Measurements from ENCODE around the gene C14orf132. TPM values are rescaled to one million over a fixed set of nuclear protein-coding genes. Genes with fewer than 3 reads are reported as not detected.

The C14orf132 gene
- total RNA-seq, 1 donor from 2014 or later, result 44.8 TPM

DNA sequence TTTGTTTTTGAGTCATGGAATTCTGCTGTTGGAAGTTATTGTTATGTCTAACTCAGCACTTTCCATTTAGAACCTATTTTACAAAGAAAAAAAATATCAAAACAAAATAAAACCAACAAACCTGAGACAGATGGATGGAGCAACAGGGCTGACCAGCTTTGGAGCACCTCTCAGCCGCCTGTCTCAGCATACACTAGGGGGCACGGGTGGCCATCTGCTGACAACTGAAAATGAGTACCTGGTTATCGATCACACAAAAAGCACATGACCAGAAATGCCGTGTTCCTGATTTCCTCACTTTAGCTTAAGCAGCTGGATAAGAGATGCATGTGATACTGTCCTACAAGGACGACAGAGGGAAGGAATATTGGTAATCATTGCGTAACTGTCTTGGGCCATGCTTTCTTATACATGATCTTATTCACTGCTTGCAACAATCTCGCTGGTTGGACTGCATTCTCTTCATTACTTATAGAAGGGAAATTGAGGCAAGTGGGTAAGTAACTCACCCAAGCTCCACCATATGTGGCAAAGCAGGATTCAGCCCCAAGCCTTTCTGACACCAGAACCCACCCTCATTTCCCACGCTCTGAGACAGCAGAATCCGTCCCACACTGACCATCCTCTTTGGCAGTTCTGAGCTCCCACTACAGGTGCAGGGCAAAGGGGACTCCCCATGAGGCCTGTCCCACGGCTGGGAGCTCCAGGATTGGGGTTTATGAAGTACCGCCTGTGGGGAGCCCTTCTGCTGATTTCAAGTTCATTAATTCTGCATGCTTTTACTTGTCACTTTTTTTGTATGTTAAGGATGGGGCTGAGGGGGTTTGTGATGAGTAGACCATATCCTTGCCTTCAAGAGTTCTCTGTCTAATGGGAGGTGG, 43.5 kb downstream of the C14orf132 start:
- intact Hi-C loops (cut with DNase I), result no loop called here
- Histone ChIP-seq H3K27me3 (ENCODE audit: low read depth) (no peaks in the 10 kb centered on the region), H3K36me3 (peaks cover 15% of the 10 kb centered on the region), H3K4me1 (peaks cover 8% of the 10 kb centered on the region), H3K27ac (no peak overlapping the region), H3K4me3 (no peak overlapping the region), H3K9me3 (no peaks in the 10 kb centered on the region)
- DNase-seq (peak; percentile 5), ATAC-seq (no peak)
- TF ChIP-seq, protein P1, sequence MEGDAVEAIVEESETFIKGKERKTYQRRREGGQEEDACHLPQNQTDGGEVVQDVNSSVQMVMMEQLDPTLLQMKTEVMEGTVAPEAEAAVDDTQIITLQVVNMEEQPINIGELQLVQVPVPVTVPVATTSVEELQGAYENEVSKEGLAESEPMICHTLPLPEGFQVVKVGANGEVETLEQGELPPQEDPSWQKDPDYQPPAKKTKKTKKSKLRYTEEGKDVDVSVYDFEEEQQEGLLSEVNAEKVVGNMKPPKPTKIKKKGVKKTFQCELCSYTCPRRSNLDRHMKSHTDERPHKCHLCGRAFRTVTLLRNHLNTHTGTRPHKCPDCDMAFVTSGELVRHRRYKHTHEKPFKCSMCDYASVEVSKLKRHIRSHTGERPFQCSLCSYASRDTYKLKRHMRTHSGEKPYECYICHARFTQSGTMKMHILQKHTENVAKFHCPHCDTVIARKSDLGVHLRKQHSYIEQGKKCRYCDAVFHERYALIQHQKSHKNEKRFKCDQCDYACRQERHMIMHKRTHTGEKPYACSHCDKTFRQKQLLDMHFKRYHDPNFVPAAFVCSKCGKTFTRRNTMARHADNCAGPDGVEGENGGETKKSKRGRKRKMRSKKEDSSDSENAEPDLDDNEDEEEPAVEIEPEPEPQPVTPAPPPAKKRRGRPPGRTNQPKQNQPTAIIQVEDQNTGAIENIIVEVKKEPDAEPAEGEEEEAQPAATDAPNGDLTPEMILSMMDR (IDR thresholded peaks at IDR 0.05), result no peak

DNA sequence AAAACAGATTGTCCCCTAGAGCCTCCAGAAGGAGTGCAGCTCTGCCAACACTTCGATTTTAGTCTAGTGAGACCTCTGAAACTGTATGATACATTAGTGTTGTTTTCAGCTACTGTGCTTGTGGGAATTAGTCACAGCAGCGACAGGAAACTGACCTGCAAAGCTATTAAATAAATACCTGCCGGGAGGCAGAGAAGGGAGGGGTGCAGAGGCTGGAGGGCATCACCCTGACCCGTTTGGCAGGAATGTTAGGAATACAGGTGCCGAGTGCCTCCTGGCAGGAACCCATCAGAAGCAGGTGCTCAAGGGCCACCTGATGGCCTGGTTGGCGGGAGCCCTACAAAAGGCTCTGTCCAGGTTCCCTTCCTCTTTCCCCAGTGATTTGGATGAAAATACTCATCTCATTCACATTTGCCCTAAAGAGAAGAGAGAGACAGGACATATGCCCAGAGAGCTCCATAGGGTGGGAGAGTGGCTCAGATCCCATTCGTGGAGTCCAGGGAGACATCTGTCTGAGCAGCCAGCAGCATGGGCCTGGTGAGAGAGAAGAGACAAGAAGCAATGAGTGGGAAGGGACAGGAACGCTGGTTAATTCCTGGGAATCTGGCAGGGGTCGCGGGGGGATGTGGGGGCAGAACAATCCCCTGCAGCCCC, 44.6 kb downstream of the C14orf132 start:
- Histone ChIP-seq H3K36me3 (peaks cover 23% of the 10 kb centered on the region), H3K27ac (no peak overlapping the region), H3K4me1 (peaks cover 8% of the 10 kb centered on the region), H3K27me3 (ENCODE audit: low read depth) (no peaks in the 10 kb centered on the region), H3K9me3 (no peaks in the 10 kb centered on the region), H3K4me3 (no peak overlapping the region)
- TF ChIP-seq, protein P1 (IDR thresholded peaks at IDR 0.05), result no peak
- DNase-seq (peak; percentile 82), ATAC-seq (peak; percentile 91 to 93)
- intact Hi-C loops (cut with DNase I), result no loop called here

DNA sequence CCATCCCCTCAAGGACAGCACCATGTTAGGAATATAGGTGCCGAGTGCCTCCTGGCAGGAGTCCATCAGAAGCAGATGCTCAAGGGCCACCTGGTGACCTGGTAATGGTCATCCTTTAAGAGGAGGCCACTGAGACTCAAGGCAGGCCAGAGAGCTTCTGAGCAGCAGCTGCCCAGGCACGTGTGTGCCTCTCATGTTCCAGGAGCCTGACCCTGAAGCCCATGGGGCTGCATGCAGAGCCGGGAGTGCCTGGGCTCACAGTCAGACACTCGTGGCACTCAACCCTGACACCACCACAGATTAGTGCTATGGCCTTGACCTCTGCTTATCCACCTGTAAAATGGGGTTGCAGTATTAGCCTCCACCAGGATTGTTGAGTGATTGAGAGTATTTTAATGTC, 45.6 kb downstream of the C14orf132 start:
- Histone ChIP-seq H3K4me1 (peaks cover 8% of the 10 kb centered on the region), H3K9me3 (no peaks in the 10 kb centered on the region), H3K27ac (no peak overlapping the region), H3K36me3 (peaks cover 23% of the 10 kb centered on the region), H3K27me3 (ENCODE audit: low read depth) (no peaks in the 10 kb centered on the region), H3K4me3 (no peak overlapping the region)
- ATAC-seq (no peak), DNase-seq (no peak)
- TF ChIP-seq, protein P1 (IDR thresholded peaks at IDR 0.05), result no peak
- intact Hi-C loops (cut with DNase I), result no loop called here

DNA sequence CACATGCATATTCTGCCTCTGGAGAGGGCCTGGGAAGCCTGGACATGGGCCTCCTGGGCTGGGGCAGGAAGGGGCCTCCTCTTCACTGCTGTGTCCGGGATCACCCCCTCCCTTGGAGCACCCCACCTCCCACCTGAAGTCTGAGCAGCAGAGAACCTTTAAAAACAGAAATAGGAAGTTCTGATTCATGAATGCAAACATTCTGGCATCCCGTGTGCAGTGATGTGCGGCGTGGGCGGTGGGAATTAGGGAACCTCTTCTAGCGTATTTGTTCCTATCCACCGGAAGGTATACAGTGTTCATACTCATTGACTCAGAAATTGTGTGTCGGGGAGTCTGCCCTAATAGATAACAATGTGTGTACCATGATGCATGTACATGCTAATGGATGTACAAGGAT, 46.2 kb downstream of the C14orf132 start:
- intact Hi-C loops (cut with DNase I), result no loop called here
- no peak for DNase-seq

DNA sequence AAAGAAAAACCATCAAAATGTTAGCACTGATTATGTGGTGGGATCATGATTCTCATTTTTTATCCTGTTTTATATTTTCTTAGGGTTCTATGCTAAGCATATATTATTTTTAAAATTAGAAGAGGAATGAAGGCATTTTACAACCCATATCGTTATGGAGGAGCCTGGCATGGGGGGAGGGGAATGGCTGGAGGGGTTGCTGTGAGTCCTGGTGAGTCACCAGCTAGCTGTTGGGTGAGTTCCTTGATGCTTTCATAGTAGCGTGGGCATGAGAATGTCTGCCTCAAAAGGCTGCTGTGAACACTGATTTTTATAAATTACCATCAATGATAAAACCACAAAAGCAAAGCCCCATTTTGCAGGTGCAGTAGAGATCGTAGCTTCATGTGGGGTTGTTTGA, 46.9 kb downstream of the C14orf132 start:
- H3K27me3 ChIP-seq (ENCODE audit: low read depth), result no peaks in the 10 kb centered on the region
- H3K4me3 ChIP-seq, result no peak overlapping the region
- H3K4me1 ChIP-seq, result peaks cover 20% of the 10 kb centered on the region
- H3K9me3 ChIP-seq, result no peaks in the 10 kb centered on the region
- ATAC-seq (no peak), DNase-seq (no peak)
- no peak overlapping the region for H3K27ac ChIP-seq
- intact Hi-C loops (cut with DNase I), result no loop called here
- TF ChIP-seq, protein P1 (IDR thresholded peaks at IDR 0.05), result no peak
- peaks cover 23% of the 10 kb centered on the region for H3K36me3 ChIP-seq

More for the DNA sequence above, 46.2 kb downstream of the C14orf132 start:
- no peaks in the 10 kb centered on the region for H3K27me3 ChIP-seq (ENCODE audit: low read depth)
- no peak overlapping the region for H3K4me3 ChIP-seq
- H3K9me3 ChIP-seq, result no peaks in the 10 kb centered on the region
- TF ChIP-seq, protein P1 (IDR thresholded peaks at IDR 0.05), result no peak
- ATAC-seq, result no peak
- H3K27ac ChIP-seq, result no peak overlapping the region
- H3K36me3 ChIP-seq, result peaks cover 23% of the 10 kb centered on the region
- peaks cover 13% of the 10 kb centered on the region for H3K4me1 ChIP-seq

Measured in lower lobe of right lung (tissue), 2 donors.